Peyer's patch (tissue), 4 donors: ENCODE data around the gene GPR89B.
"Not testable (repeated sequence)": the region's sequence is repeated elsewhere in the genome, so short reads cannot be mapped to it uniquely, and the experiment has no call there.

Experiments
- POLR2A ChIP-seq, 2 donors: fragments of 450-650 bp; IDR thresholded peaks; one replicate each; pipeline ENCODE4 v1.5.1; 2017; ENCODE audit warnings: antibody characterized with exemption in 2 of 2, mild to moderate bottlenecking in 2 of 2, moderate library complexity in 2 of 2
- TF ChIP-seq, protein P1 (sequence below), 6 experiments: fragments of 450-650 bp in 4 of 6; fragments of 200-600 bp in 2 of 6; sonication (generic) in 1 of 6; IDR thresholded peaks; one replicate each; pipeline ENCODE4 v1.5.1; 2017 to 2019; ENCODE audit warnings: antibody characterized with exemption in 6 of 6, mild to moderate bottlenecking in 3 of 6, moderate library complexity in 1 of 6

- TF ChIP-seq, protein P1, sequence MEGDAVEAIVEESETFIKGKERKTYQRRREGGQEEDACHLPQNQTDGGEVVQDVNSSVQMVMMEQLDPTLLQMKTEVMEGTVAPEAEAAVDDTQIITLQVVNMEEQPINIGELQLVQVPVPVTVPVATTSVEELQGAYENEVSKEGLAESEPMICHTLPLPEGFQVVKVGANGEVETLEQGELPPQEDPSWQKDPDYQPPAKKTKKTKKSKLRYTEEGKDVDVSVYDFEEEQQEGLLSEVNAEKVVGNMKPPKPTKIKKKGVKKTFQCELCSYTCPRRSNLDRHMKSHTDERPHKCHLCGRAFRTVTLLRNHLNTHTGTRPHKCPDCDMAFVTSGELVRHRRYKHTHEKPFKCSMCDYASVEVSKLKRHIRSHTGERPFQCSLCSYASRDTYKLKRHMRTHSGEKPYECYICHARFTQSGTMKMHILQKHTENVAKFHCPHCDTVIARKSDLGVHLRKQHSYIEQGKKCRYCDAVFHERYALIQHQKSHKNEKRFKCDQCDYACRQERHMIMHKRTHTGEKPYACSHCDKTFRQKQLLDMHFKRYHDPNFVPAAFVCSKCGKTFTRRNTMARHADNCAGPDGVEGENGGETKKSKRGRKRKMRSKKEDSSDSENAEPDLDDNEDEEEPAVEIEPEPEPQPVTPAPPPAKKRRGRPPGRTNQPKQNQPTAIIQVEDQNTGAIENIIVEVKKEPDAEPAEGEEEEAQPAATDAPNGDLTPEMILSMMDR (IDR thresholded peaks at IDR 0.05), result not testable (repeated sequence)
- not testable (repeated sequence) for TF ChIP-seq POLR2A (IDR thresholded peaks at IDR 0.05)
Measured at GRCh38 chr1:147949517-147949916, 21.3 kb downstream of the GPR89B start.
